ENCODE data around the gene CXCL16.

- TF ChIP-seq CTCF (conservative IDR thresholded peaks at IDR 0.05; ENCODE audit: low read depth, low read length) (no peak), EZH2 (IDR thresholded peaks at IDR 0.05; ENCODE audit: borderline replicate concordance, low read depth, low read length, poor library complexity, severe bottlenecking) (no peak)
Observed at GRCh38 chr17:4743216-4743615, 3.5 kb upstream of the CXCL16 start.

All from A673 (cell line).